Mammary epithelial cell (primary cell): ENCODE data around the gene ATF6.

Experiments
- EZH2 ChIP-seq: IDR thresholded peaks from 2 replicates; pipeline ENCODE4 v1.6.1; 2012; ENCODE audit warnings: low read length, inconsistent platforms, borderline replicate concordance
- TF ChIP-seq, protein P1 (sequence below), 2 donors: IDR thresholded peaks in 1 of 2; conservative IDR thresholded peaks in 1 of 2; 2 replicates each; pipeline ENCODE4 v1.5.1; 2011 to 2012; ENCODE audit warnings: inconsistent platforms in 2 of 2, low read length in 2 of 2, mild to moderate bottlenecking in 2 of 2, control low read depth in 1 of 2, low read depth in 1 of 2; ENCODE audit not compliant: insufficient read depth in 1 of 2; ENCODE audit errors: extremely low read depth in 1 of 2

GRCh38 chr1:161997152-161997551, 231.0 kb downstream of the ATF6 start:
- TF ChIP-seq, protein P1, sequence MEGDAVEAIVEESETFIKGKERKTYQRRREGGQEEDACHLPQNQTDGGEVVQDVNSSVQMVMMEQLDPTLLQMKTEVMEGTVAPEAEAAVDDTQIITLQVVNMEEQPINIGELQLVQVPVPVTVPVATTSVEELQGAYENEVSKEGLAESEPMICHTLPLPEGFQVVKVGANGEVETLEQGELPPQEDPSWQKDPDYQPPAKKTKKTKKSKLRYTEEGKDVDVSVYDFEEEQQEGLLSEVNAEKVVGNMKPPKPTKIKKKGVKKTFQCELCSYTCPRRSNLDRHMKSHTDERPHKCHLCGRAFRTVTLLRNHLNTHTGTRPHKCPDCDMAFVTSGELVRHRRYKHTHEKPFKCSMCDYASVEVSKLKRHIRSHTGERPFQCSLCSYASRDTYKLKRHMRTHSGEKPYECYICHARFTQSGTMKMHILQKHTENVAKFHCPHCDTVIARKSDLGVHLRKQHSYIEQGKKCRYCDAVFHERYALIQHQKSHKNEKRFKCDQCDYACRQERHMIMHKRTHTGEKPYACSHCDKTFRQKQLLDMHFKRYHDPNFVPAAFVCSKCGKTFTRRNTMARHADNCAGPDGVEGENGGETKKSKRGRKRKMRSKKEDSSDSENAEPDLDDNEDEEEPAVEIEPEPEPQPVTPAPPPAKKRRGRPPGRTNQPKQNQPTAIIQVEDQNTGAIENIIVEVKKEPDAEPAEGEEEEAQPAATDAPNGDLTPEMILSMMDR (conservative IDR thresholded peaks at IDR 0.05 in 1 of 2, IDR thresholded peaks at IDR 0.05 in 1 of 2; ENCODE audit: extremely low read depth in 1 of 2, insufficient read depth in 1 of 2, low read depth in 1 of 2, low read length in 2 of 2) = no peak
- no peak for TF ChIP-seq EZH2
